ENCODE measurements around the gene FAM186B.

Gene FAM186B

GRCh38 chr12:49558526-49558925 lies 46.9 kb downstream of the FAM186B start:
- H3K4me3 ChIP-seq (ENCODE audit: low read depth, low read length), result no peak overlapping the region
- TF ChIP-seq, protein P1, sequence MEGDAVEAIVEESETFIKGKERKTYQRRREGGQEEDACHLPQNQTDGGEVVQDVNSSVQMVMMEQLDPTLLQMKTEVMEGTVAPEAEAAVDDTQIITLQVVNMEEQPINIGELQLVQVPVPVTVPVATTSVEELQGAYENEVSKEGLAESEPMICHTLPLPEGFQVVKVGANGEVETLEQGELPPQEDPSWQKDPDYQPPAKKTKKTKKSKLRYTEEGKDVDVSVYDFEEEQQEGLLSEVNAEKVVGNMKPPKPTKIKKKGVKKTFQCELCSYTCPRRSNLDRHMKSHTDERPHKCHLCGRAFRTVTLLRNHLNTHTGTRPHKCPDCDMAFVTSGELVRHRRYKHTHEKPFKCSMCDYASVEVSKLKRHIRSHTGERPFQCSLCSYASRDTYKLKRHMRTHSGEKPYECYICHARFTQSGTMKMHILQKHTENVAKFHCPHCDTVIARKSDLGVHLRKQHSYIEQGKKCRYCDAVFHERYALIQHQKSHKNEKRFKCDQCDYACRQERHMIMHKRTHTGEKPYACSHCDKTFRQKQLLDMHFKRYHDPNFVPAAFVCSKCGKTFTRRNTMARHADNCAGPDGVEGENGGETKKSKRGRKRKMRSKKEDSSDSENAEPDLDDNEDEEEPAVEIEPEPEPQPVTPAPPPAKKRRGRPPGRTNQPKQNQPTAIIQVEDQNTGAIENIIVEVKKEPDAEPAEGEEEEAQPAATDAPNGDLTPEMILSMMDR (IDR thresholded peaks at IDR 0.05; ENCODE audit: low read depth, low read length, missing control alignments), result no peak
- no peak for DNase-seq (ENCODE audit: low read depth)
- in situ Hi-C loops (cut with HindIII; ENCODE audit: low sequenced_read_pairs), result no loop called here

DNA sequence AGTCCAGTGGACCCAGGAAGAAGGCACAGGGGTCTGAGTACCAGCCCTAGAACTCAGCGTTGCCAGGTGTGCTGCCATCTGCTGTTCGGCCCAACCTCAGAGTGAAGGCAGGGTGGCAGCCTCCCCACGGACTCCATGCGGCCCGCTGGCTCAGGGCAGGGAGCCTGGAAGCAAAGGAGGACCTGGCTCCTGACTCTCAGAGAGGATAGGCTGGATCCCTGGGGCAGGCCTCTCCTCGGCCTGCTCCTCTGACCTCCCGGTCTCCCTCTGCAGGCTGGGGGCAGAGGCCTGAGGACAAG lies 47.6 kb downstream of the FAM186B start:
- no peak overlapping the region for H3K4me3 ChIP-seq (ENCODE audit: low read depth, low read length)
- no peak for DNase-seq (ENCODE audit: low read depth)
- in situ Hi-C loops (cut with HindIII; ENCODE audit: low sequenced_read_pairs), result no loop called here
- TF ChIP-seq, protein P1 (IDR thresholded peaks at IDR 0.05; ENCODE audit: low read depth, low read length, missing control alignments), result no peak

GRCh38 chr12:49557187-49557916 lies 48.1 kb downstream of the FAM186B start:
- in situ Hi-C loops (cut with HindIII; ENCODE audit: low sequenced_read_pairs), result no loop called here

DNA sequence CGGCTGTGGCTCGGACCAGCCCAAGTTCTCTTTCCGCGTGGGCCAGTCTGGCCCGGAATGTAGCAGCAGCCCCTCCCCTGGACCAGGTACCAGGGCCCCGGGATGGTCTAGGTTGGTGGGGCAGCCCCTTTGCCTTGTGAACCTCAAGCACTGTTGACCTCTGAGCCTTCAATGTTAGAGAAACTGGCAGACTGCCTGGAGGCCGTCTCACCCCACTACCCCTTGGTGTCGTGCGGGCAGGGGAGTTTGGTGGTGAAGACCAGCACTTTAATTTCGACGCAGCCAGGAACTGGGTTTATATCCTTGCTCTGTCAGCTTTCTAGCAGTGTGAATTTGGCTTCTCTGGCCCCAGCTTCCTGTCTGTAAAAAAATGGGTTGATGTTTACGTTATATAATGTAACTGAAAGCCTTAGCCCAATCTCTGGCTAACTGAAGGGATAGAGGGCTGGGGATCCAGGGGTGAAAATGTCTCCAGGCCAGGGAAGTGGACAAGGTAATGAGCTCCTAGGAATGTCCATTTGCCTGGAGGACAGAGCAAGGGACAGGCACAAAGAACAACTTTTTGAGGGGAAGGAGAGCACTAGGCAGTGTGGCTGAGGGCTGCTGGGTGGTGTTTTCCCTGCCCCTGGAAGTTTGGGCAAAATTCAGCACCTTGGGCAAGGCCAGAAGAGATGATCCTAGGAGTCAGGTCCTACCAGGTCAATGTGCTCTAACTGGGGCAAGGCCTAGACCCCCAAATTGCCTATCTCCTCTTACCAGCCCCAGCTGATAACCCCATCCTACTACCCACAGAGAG lies 48.9 kb downstream of the FAM186B start:
- no peak overlapping the region for H3K4me3 ChIP-seq (ENCODE audit: low read depth, low read length)
- TF ChIP-seq, protein P1 (IDR thresholded peaks at IDR 0.05; ENCODE audit: low read depth, low read length, missing control alignments), result no peak
- in situ Hi-C loops (cut with HindIII; ENCODE audit: low sequenced_read_pairs), result no loop called here
- no peak for DNase-seq (ENCODE audit: low read depth)

More at GRCh38 chr12:49557187-49557916, 48.1 kb downstream of the FAM186B start:
- TF ChIP-seq, protein P1 (IDR thresholded peaks at IDR 0.05; ENCODE audit: low read depth, low read length, missing control alignments), result no peak
- DNase-seq (ENCODE audit: low read depth), result no peak
- H3K4me3 ChIP-seq (ENCODE audit: low read depth, low read length), result no peak overlapping the region

GRCh38 chr12:49555631-49556390 lies 49.6 kb downstream of the FAM186B start:
- in situ Hi-C loops (cut with HindIII; ENCODE audit: low sequenced_read_pairs), result no loop called here
- no peak overlapping the region for H3K4me3 ChIP-seq (ENCODE audit: low read depth, low read length)
- TF ChIP-seq, protein P1 (IDR thresholded peaks at IDR 0.05; ENCODE audit: low read depth, low read length, missing control alignments), result no peak
- no peak for DNase-seq (ENCODE audit: low read depth)

GRCh38 chr12:49554266-49554665 lies 51.2 kb downstream of the FAM186B start:
- in situ Hi-C loops (cut with HindIII; ENCODE audit: low sequenced_read_pairs), result no loop called here
- TF ChIP-seq, protein P1 (IDR thresholded peaks at IDR 0.05; ENCODE audit: low read depth, low read length, missing control alignments), result no peak
- no peak for DNase-seq (ENCODE audit: low read depth)
- no peak overlapping the region for H3K4me3 ChIP-seq (ENCODE audit: low read depth, low read length)
